ENCODE measurements around the gene ZNF853.
"Not testable (repeated sequence)": the region's sequence is repeated elsewhere in the genome, so short reads cannot be mapped to it uniquely, and the experiment has no call there.

ZNF853 gene

GRCh38 chr7:6606866-6607583 is 8.4 kb upstream of the ZNF853 start:
- no peak for DNase-seq (ENCODE audit: low spot score)

- DNase-seq (ENCODE audit: low spot score), result no peak
Measured at GRCh38 chr7:6607651-6608051, 7.8 kb upstream of the ZNF853 start.

GRCh38 chr7:6608081-6608480 is 7.3 kb upstream of the ZNF853 start:
- DNase-seq (ENCODE audit: low spot score), result no peak

GRCh38 chr7:6608794-6609193 is 6.6 kb upstream of the ZNF853 start:
- DNase-seq (ENCODE audit: low spot score), result no peak

GRCh38 chr7:6612819-6613218 is 2.6 kb upstream of the ZNF853 start:
- DNase-seq (ENCODE audit: low spot score), result no peak

GRCh38 chr7:6613706-6614105 is 1.7 kb upstream of the ZNF853 start:
- no peak for DNase-seq (ENCODE audit: low spot score)

GRCh38 chr7:6615723-6616555 is 529 bp downstream of the ZNF853 start:
- DNase-seq (ENCODE audit: low spot score), result peak; percentile 22

- DNase-seq (ENCODE audit: low spot score), result no peak
Measured at GRCh38 chr7:6616854-6617643, 1.6 kb downstream of the ZNF853 start.

- no peak for DNase-seq (ENCODE audit: low spot score)
Measured at GRCh38 chr7:6618621-6619020, 3.2 kb downstream of the ZNF853 start.

GRCh38 chr7:6619961-6620360 is 4.6 kb downstream of the ZNF853 start:
- no peak for DNase-seq (ENCODE audit: low spot score)

- DNase-seq (ENCODE audit: low spot score), result no peak
Measured at GRCh38 chr7:6621195-6622133, 6.1 kb downstream of the ZNF853 start.

GRCh38 chr7:6622134-6622710 is 6.8 kb downstream of the ZNF853 start:
- no peak for DNase-seq (ENCODE audit: low spot score)

- no peak for DNase-seq (ENCODE audit: low spot score)
Measured at GRCh38 chr7:6623589-6624245, 8.3 kb downstream of the ZNF853 start.

- no peak for DNase-seq (ENCODE audit: low spot score)
Measured at GRCh38 chr7:6624246-6624611, 8.8 kb downstream of the ZNF853 start.

GRCh38 chr7:6628045-6628444 is 12.6 kb downstream of the ZNF853 start:
- no peak for DNase-seq (ENCODE audit: low spot score)

GRCh38 chr7:6630007-6630849 is 14.8 kb downstream of the ZNF853 start:
- DNase-seq (ENCODE audit: low spot score), result no peak

GRCh38 chr7:6631605-6632004 is 16.2 kb downstream of the ZNF853 start:
- DNase-seq (ENCODE audit: low spot score), result no peak

GRCh38 chr7:6634021-6634420 is 18.6 kb downstream of the ZNF853 start:
- DNase-seq (ENCODE audit: low spot score), result no peak

GRCh38 chr7:6634971-6635370 is 19.6 kb downstream of the ZNF853 start:
- not testable (repeated sequence) for DNase-seq (ENCODE audit: low spot score)

All from cerebellar cortex (tissue), 1 donor.